HUES48 (cell line): ENCODE measurements around the gene TMEM254.
"Not testable (repeated sequence)": the region's sequence is repeated elsewhere in the genome, so short reads cannot be mapped to it uniquely, and the experiment has no call there.

Source experiments
- H3K27ac ChIP-seq: one replicate; pipeline ENCODE4 v1.7.0; 2013; ENCODE audit warnings: low read depth, low read length, inconsistent platforms
- H3K27me3 ChIP-seq: 2 replicates; pipeline ENCODE4 v1.6.1; 2013; ENCODE audit warnings: mild to moderate bottlenecking, low read length; ENCODE audit not compliant: control insufficient read depth, insufficient read depth
- H3K36me3 ChIP-seq: 2 replicates; pipeline ENCODE4 v1.6.1; 2013; ENCODE audit warnings: low read length; ENCODE audit not compliant: control insufficient read depth, insufficient read depth
- H3K4me1 ChIP-seq: 2 replicates; pipeline ENCODE4 v1.6.1; 2013; ENCODE audit warnings: mild to moderate bottlenecking, low read length; ENCODE audit not compliant: control insufficient read depth, insufficient read depth
- H3K4me3 ChIP-seq: 2 replicates; pipeline ENCODE4 v1.5.1; 2013; ENCODE audit warnings: mild to moderate bottlenecking, low read depth, low read length
- H3K9ac ChIP-seq: 2 replicates; pipeline ENCODE4 v1.6.1; 2013; ENCODE audit warnings: mild to moderate bottlenecking, low read depth, low read length, moderate library complexity
- H3K9me3 ChIP-seq: 2 replicates; pipeline ENCODE4 v1.6.1; 2013; ENCODE audit warnings: low read length; ENCODE audit not compliant: control insufficient read depth, insufficient read depth

The TMEM254 gene

DNA sequence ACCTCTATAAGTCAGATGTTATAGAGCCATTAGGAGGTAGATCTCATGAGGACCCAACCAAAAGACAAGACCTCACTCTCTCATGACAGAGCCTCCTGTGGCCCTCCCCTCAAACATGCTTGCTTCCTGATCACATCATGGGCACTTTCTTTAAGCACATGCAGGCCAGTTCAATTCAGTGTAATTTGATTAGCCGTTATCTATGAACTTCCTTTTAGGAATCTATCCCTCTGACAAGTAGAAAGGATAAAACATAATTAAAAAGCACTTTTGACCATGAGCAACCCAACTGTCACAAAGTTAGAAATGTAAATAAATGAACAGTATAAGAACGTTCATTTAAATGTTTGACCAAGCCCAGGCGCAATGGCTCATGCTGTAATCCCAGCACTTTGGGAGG lies 27.7 kb upstream of the TMEM254 start:
- Histone ChIP-seq H3K36me3 (no peaks in the 10 kb centered on the region), H3K9me3 (no peaks in the 10 kb centered on the region), H3K27me3 (no peaks in the 10 kb centered on the region), H3K4me1 (no peaks in the 10 kb centered on the region), H3K27ac (no peak overlapping the region), H3K9ac (no peak overlapping the region), H3K4me3 (no peak overlapping the region)

DNA sequence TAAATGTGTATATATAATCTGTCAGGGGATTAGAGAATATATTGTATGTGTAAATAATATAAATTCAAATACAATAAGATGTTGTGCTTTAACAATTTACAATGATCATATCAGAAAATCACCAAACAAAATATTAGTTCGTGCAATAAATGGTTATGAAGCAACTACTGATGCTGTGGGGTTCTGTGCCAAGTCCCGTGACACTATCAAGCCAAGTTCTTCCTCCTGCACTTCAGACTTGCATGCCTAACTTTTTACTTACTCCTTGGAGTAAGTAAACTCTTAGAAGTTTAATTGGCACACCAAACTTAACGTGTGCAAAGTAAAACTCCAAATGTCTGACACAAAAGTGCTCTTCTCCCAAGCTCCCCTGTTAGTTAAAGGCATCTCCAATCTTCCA lies 26.5 kb upstream of the TMEM254 start:
- Histone ChIP-seq H3K4me1 (no peaks in the 10 kb centered on the region), H3K9me3 (no peaks in the 10 kb centered on the region), H3K9ac (no peak overlapping the region), H3K4me3 (no peak overlapping the region), H3K27ac (no peak overlapping the region), H3K36me3 (no peaks in the 10 kb centered on the region), H3K27me3 (no peaks in the 10 kb centered on the region)

- no peaks in the 10 kb centered on the region for H3K27me3 ChIP-seq
- no peak overlapping the region for H3K27ac ChIP-seq
- H3K9ac ChIP-seq = no peak overlapping the region
- no peaks in the 10 kb centered on the region for H3K9me3 ChIP-seq
- H3K4me1 ChIP-seq = no peaks in the 10 kb centered on the region
- H3K4me3 ChIP-seq = no peak overlapping the region
- no peaks in the 10 kb centered on the region for H3K36me3 ChIP-seq
These were observed 22.7 kb upstream of the TMEM254 start for GRCh38 chr10:80055760-80056159.

DNA sequence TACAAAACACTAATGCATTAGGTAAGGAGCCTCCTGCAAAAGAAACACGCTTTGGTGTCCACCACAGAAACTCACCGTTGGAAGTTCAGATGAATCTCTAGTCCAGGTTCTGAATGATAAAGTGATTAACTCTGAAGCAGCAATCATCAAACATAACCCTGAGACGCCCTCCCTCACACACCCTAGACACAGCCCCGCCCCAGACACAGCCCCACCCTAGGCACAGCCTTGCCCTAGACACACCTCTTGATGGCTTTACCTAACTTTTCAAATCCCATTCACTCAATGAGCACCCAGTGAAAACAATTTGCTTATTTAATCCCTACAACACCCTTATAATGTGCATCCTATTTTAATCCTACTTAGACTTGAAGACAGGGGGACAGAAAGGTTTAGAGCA lies 21.3 kb upstream of the TMEM254 start:
- no peaks in the 10 kb centered on the region for H3K9me3 ChIP-seq
- H3K4me1 ChIP-seq = no peaks in the 10 kb centered on the region
- H3K36me3 ChIP-seq = no peaks in the 10 kb centered on the region
- no peak overlapping the region for H3K27ac ChIP-seq
- no peaks in the 10 kb centered on the region for H3K27me3 ChIP-seq
- H3K9ac ChIP-seq = no peak overlapping the region
- H3K4me3 ChIP-seq = no peak overlapping the region

DNA sequence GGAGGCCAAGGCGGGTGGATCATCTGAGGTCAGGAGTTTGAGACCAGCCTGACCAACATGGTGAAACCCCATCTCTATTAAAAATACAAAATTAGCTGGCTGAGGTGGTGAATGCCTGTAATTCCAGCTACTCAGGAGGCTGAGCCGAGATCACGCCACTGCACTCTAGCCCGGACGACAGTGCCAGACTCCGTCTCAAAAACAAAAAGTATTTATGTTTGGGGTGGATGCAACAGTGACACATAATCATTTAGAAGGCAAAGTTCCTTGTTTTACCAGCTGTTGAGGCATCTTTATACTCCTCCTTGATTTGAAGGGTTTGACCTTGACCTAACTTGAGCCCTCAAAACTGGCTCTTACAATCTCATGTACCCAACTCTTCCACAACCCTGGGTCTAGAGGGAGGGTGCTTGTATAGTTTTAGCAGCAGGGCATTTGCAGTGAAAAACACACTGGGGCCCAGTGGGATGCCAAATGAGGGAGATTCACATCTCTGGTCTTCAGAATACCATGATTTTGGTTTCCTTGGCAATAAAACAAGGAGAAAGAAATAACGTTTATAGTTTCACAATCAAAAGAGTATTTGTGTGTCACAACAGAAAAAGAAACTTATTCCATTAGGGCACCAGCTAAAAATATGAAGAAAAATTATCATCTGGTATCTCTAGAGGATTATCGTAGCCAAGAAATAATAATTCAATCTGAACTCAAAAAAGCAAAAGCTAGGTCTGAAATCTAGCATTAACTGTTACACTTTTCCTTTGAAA lies 14.2 kb upstream of the TMEM254 start:
- Histone ChIP-seq H3K27ac (no peak overlapping the region), H3K27me3 (no peaks in the 10 kb centered on the region), H3K4me1 (no peaks in the 10 kb centered on the region), H3K36me3 (no peaks in the 10 kb centered on the region), H3K9ac (no peak overlapping the region), H3K4me3 (no peak overlapping the region), H3K9me3 (peaks cover 20% of the 10 kb centered on the region)

GRCh38 chr10:80066809-80067208 lies 11.7 kb upstream of the TMEM254 start:
- Histone ChIP-seq H3K27ac (no peak overlapping the region), H3K27me3 (no peaks in the 10 kb centered on the region), H3K4me1 (peaks cover 7% of the 10 kb centered on the region; the same call in 1 of the 2 replicates), H3K9ac (no peak overlapping the region), H3K9me3 (peaks cover 20% of the 10 kb centered on the region), H3K36me3 (no peaks in the 10 kb centered on the region), H3K4me3 (no peak overlapping the region)

GRCh38 chr10:80067821-80068220 lies 10.6 kb upstream of the TMEM254 start:
- not testable (repeated sequence) for H3K36me3 ChIP-seq, H3K27ac ChIP-seq, H3K4me3 ChIP-seq, H3K4me1 ChIP-seq, H3K27me3 ChIP-seq, H3K9ac ChIP-seq
- peaks cover 20% of the 10 kb centered on the region for H3K9me3 ChIP-seq

- Histone ChIP-seq H3K36me3 (no peaks in the 10 kb centered on the region), H3K27ac (no peak overlapping the region), H3K9ac (no peak overlapping the region), H3K9me3 (peaks cover 20% of the 10 kb centered on the region), H3K4me1 (peaks cover 7% of the 10 kb centered on the region; the same call in 1 of the 2 replicates), H3K27me3 (no peaks in the 10 kb centered on the region), H3K4me3 (no peak overlapping the region)
These were observed 10.2 kb upstream of the TMEM254 start for GRCh38 chr10:80068270-80068669.

DNA sequence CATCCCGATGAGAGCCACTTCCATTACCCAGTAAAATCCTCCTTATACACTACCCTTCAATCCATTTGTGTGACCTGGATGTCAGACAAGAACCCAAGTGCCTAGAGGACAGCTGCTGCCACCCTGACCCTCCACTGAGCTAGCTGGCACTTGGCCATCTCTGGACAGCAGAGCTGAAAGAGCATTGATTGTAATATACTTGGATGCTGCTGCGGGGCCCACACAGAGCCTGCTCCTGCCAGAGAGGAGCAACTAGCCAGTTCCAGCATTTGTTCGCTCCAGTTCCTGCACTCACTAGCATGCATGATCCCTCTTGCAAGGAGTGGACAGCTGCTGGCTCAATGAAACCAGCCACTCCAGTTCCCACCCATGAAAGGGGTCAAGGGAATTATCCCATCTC lies 8.4 kb upstream of the TMEM254 start:
- Histone ChIP-seq H3K9ac (no peak overlapping the region), H3K27ac (no peak overlapping the region), H3K4me1 (peaks cover 7% of the 10 kb centered on the region; the same call in 1 of the 2 replicates), H3K9me3 (peaks cover 20% of the 10 kb centered on the region), H3K27me3 (no peaks in the 10 kb centered on the region), H3K36me3 (no peaks in the 10 kb centered on the region), H3K4me3 (no peak overlapping the region)

GRCh38 chr10:80072584-80072983 lies 5.9 kb upstream of the TMEM254 start:
- peaks cover 7% of the 10 kb centered on the region; the same call in 1 of the 2 replicates for H3K4me1 ChIP-seq
- H3K4me3 ChIP-seq = no peak overlapping the region
- H3K27ac ChIP-seq = no peak overlapping the region
- H3K9ac ChIP-seq = no peak overlapping the region
- H3K9me3 ChIP-seq = peaks cover 15% of the 10 kb centered on the region
- H3K36me3 ChIP-seq = no peaks in the 10 kb centered on the region
- no peaks in the 10 kb centered on the region for H3K27me3 ChIP-seq

- Histone ChIP-seq H3K9me3 (no peaks in the 10 kb centered on the region), H3K9ac (no peak overlapping the region), H3K36me3 (no peaks in the 10 kb centered on the region), H3K27ac (no peak overlapping the region), H3K4me1 (peaks cover under 1% of the 10 kb centered on the region; the same call in 1 of the 2 replicates), H3K27me3 (no peaks in the 10 kb centered on the region), H3K4me3 (no peak overlapping the region)
These were observed 2.7 kb upstream of the TMEM254 start for GRCh38 chr10:80075781-80076180.
